ENCODE data around the gene BTBD3. TPM values are rescaled to one million over a fixed set of nuclear protein-coding genes. Genes with fewer than 3 reads are reported as not detected.

BTBD3 gene
- total RNA-seq, 1 donor from 2014 or later: 52.2 TPM

- DNase-seq (ENCODE audit: low spot score in 2 of 2) (no peak), FAIRE-seq (no peak)
These were observed 4.9 kb upstream of the BTBD3 start for GRCh38 chr20:11912659-11913415.

- DNase-seq (ENCODE audit: low spot score in 2 of 2) (no peak), FAIRE-seq (no peak)
These were observed 725 bp downstream of the BTBD3 start for GRCh38 chr20:11918391-11918845.

GRCh38 chr20:11918981-11919380 lies 1.3 kb downstream of the BTBD3 start:
- FAIRE-seq (no peak), DNase-seq (ENCODE audit: low spot score in 2 of 2) (no peak)

DNA sequence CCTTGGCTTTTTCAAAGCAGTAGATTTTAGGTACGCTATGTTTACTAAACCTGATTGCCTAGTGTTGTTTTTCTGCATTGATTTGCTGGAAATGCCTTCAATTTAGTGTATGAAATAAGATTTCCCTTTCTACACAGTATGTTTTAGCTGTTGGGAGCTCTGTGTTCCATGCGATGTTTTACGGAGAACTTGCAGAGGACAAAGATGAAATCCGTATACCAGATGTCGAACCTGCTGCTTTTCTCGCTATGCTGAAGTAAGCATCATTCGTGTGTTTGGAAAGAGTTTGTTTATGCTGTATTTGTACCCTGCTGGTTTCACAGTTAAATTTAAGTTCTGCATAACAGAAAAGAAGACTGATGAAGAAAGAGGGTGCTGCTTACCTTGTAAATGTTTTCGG lies 1.9 kb downstream of the BTBD3 start:
- no peak for DNase-seq (ENCODE audit: low spot score in 2 of 2)
- no peak for FAIRE-seq

DNA sequence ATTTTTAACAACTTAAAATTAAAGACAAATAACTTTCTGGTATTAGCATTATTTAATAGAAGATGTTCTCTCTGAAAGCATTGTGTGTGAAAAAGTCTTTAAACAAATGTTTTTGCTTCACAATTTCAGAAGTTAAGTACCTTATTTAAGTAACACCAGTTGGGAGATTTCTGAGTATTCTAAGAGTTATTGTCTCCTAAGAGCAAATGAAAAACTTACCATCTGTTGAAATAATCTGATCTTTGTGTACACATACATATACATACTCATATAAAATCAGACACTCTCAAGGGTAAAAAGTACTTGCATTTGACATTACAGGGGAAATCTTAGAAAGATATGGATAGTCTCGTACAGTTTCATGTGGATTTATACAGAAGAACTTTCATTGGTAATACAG lies 2.4 kb downstream of the BTBD3 start:
- DNase-seq (ENCODE audit: low spot score in 2 of 2) (no peak), FAIRE-seq (no peak)

DNA sequence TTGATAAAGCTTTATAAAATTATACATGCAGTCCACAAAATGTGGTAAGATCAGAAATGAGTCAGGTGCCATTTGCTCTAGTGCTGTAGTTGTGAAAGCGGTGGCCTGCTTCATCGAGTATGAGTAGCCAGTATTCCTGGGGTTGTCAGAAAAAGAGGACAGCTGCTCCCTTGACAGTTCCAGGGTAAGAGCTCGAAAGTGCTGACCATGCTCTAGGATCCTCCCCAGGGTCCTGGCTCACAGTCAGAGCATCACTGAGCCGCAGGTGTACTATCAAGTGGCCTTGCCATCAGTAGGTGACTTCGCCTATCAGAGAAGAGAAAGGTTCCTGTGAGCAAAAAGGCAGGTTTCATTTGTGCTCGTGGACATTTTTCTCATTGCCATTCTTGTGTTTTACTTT lies 3.6 kb downstream of the BTBD3 start:
- no peak for DNase-seq (ENCODE audit: low spot score in 2 of 2)
- FAIRE-seq: no peak

- DNase-seq (ENCODE audit: low spot score in 2 of 2) (no peak), FAIRE-seq (no peak)
These were observed 4.9 kb downstream of the BTBD3 start for GRCh38 chr20:11922561-11922960.

DNA sequence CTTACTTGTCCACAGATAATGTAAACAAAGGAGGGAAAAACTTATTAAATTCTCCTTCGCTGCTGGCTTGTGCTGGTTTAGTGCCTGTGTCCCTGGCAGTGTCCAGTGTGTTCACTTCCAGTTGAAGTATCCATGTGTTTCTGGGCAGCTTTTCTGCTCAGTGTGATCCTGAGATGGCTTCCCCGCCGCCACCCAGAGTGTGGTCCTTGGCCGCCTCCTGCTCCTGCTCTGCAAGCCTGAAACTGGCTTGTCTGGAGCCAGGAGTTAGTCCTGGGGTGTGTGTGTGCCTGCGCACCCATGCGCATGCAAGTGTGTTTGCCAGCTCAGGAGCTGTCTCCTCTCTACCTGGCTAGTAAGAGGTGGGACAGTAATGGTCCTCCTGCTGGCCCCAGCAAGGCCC lies 7.2 kb downstream of the BTBD3 start:
- DNase-seq (ENCODE audit: low spot score in 2 of 2): no peak
- FAIRE-seq: no peak

DNA sequence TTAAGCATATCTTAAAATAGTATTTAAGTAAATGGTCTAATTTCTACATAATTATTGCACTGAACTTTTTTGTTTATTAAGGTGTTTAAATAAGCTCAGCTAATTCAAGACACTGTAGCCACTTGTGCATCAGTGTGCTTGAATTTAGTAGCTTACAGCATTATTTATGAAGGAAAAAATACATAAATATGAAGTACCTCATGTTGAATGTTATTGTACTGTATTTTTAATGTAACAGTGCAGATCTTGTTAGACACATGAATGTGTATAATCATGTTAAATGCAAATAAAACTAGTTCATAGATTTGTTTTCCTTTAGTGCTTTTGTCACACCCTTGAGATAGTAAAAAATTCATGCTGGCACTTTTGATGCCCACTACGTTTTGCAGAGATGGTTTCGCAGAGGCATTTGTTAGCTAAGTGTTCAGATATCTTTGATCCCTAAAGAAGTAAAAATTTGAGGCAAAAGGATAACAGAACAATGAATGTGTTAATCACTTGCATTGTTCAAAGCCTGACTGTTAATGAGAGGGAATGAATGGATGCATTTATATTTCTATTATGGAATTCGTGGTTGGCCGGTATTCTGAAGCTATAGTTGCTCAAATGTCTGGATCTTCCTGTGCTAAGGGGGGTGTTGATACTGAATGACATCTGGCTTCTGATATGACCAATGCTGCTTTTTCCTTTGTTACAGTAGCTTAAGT lies 8.8 kb downstream of the BTBD3 start:
- FAIRE-seq: no peak

GRCh38 chr20:11929947-11930346 lies 12.3 kb downstream of the BTBD3 start:
- FAIRE-seq: no peak
- no peak for DNase-seq (ENCODE audit: low spot score in 2 of 2)

More for the DNA sequence above, 8.8 kb downstream of the BTBD3 start:
- DNase-seq (ENCODE audit: low spot score in 2 of 2): no peak

DNA sequence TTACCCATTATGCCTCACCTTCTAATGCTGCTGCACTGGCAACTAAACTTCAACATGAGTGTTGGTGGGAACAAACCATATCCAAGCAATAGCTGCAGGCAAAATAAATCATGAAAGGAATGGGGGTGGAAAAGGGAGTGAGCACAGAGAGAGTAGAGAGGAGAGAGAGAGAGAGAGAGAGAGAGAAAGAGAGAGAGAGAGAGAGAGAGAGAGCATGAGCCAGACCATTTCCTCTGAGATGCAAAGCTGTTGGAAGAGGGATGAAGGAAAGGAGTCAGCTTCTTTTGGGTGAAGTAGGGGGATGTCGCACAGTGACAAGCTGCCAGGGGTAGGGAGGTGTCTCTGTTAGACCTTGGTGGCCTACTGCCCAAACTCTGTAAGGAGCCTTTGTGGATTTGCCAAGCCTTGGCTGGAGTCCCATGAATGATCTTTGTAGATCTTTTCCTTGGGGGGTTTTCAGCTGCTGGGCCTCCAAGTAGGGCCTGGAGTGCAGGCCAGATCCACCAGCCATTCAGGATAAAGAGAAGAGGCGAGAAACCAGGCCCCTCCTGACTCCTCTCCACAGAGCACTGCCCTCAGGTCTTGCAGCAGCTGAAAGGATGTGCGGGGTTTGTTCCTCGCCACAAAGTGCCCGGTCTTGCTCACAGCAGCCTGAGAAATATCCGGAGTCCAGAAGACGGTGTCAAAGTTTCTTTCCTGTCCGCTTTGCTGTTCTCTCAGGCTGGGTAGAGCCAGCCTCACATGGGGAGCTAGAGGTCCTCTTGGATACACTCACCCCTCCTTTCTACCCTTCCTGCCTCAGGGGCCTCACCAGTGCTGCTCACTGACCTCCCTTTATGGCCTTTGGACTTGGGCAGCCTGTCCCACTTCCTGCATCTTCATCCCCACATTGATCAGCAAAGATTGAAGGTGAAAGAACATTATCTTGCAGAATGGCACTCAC lies 17.8 kb downstream of the BTBD3 start:
- no peak for DNase-seq (ENCODE audit: low spot score in 2 of 2)
- FAIRE-seq: no peak

DNA sequence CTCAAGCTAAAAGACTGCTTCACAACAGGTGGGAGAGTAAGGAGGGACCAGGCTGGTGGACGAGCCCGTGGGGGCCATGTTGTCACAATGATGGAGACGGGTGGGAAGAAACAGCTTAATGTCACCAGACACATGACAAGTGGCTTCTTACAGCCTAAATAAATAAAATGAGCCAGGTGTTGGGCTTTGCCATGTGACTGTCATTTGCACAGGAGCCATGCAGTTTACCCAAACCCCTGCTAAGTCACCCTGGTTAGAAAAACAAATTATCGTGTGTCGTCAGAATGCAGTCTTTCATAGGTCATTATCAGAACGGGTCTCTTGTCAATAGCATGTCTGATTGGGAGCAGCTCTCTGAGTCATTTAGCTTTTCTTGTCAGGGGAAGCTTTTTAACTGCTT lies 18.5 kb downstream of the BTBD3 start:
- no peak for FAIRE-seq
- DNase-seq (ENCODE audit: low spot score in 2 of 2): no peak

DNA sequence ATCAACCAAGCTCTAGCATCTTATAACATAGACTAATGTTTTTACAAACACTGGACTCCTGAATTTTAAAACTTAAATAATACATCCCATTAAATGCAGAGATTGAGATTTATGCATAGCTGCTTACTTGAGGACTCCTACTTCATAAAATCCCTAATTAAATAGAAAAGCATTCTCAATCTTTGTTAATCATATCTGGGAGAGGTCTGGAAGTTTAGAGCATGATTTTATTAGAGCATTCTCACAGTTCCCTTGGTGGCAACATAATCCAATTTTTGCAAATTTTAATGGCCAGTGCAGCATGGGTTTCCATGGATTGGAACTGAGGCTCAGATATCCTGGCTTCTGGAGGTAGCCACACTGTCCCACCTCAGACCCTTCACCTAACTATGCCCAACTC lies 19.5 kb downstream of the BTBD3 start:
- DNase-seq (ENCODE audit: low spot score in 2 of 2) (no peak), FAIRE-seq (no peak)

DNA sequence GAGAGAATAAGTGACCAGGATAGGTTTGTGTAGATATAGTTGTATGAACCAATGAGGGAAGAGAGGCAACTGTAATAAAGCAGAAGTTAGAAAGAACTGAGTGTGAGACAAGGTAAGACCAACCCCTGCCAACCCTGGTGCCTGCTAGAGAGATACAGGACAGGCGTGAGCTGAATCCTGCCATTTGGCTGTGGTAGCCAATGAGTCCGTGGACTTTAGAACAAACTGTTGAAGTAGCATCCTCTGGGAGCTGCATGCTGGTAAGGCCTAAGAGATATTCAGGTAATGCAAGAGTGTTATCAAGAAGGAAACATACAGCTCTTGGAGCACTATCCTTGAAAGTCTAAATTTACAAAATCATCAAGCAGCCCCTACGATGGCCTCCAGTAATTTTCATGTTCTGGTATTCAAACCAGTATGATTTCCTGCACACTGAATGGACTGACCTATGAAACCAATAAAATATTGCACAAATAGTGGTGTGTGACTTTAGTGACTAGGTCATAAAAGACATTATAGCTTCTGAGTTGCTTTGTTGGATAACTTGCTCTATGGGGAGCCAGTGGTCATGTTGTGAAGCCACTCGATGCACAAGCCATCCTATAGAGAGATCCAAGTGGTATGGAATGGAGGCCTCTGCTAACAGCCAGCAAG lies 24.0 kb downstream of the BTBD3 start:
- FAIRE-seq (no peak), DNase-seq (ENCODE audit: low spot score in 2 of 2) (no peak)

- no peak for FAIRE-seq
These were observed 26.1 kb downstream of the BTBD3 start for GRCh38 chr20:11943778-11944177.

DNA sequence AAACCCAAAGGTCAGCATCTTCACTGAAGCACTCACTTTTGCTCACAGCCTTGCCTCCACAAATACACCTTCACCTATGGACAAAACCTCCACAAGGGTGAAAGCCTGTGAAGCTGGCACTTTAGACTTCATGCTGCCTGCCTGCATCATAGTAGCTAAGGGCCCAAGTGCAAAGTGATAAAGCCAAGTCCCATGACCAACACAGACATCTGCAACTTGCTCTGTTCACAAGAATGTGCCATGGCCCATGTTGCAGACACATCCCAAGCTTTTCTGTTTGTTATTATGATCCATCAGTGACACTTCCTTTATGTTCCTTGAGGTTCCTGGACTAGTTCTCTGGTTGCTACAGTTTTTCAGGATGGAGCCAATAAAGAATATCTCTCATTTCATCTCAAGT lies 31.1 kb downstream of the BTBD3 start:
- FAIRE-seq (no peak), DNase-seq (ENCODE audit: low spot score in 2 of 2) (no peak)

More at GRCh38 chr20:11943778-11944177, 26.1 kb downstream of the BTBD3 start:
- DNase-seq (ENCODE audit: low spot score in 2 of 2): no peak

DNA sequence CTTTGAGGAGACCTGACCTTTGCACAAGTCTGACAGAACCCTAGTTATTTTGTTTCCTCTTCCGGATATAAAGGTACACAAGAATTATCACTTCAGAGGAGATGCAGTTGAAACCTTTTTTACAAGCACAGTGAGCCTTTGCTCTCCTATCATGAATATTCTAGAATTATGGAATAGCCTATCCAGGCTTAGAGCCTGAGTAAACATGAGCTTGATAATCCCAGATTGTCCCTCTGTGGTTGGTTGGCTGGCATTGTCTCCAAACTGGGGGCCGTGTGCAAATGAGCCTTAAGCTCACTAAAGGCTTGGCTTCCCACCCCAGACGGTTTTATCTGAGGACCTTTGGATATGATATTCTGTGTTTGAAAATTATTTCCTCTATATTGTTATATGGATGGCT lies 32.0 kb downstream of the BTBD3 start:
- DNase-seq (ENCODE audit: low spot score in 2 of 2): no peak
- no peak for FAIRE-seq

GRCh38 chr20:11951696-11952095 lies 34.0 kb downstream of the BTBD3 start:
- DNase-seq (ENCODE audit: low spot score in 2 of 2) (no peak), FAIRE-seq (no peak)

GRCh38 chr20:11952639-11953038 lies 34.9 kb downstream of the BTBD3 start:
- no peak for FAIRE-seq
- DNase-seq (ENCODE audit: low spot score in 2 of 2): no peak

DNA sequence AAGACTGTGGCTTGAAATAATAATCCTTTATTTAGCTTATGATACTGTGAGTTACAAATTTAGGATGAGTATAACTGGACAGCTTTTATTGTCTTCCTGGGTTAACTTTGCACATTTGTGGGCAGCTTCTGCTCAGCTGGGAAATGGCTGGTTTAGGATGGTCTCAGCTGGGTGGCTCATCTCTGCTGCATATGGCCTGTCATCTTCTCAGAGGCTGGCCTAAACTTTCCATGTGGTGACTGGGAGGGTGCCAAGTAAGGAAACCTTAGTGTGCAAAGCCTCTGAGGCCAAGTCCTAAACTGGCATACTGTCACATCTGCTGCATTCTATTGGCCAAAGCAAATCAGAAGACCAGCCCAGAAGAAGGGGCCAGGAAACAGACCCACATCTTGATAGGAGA lies 40.2 kb downstream of the BTBD3 start:
- DNase-seq (ENCODE audit: low spot score in 2 of 2) (no peak), FAIRE-seq (no peak)
